ENCODE data around the gene CCSER1.

GRCh38 chr4:90943311-90943710, 816.1 kb downstream of the CCSER1 start:
- TF ChIP-seq EZH2phosphoT487 (IDR thresholded peaks at IDR 0.05; ENCODE audit: borderline replicate concordance, low read length) (no peak), CTCF (IDR thresholded peaks at IDR 0.05; ENCODE audit: low read depth, low read length, poor library complexity, severe bottlenecking) (no peak)
